NCI-H82 (cell line): ENCODE data around the gene URB1.
"Not testable (repeated sequence)": the region's sequence is repeated elsewhere in the genome, so short reads cannot be mapped to it uniquely, and the experiment has no call there.

Experiments used
- DNase-seq: peaks from one replicate; lab custom pipeline; 2025; lab: John Stamatoyannopoulos, UW

URB1 gene

GRCh38 chr21:32411350-32412161 lies 18.7 kb upstream of the URB1 start:
- no peak for DNase-seq

- no peak for DNase-seq
Observed at GRCh38 chr21:32410916-32411315, 18.1 kb upstream of the URB1 start.

- DNase-seq = no peak
Observed at GRCh38 chr21:32410291-32410690, 17.5 kb upstream of the URB1 start.

GRCh38 chr21:32406405-32406804 lies 13.6 kb upstream of the URB1 start:
- DNase-seq = no peak

- DNase-seq = peak; percentile 89
Observed at GRCh38 chr21:32403201-32403777, 10.5 kb upstream of the URB1 start.

GRCh38 chr21:32393677-32394001 lies 827 bp upstream of the URB1 start:
- no peak for DNase-seq

GRCh38 chr21:32392299-32392879 lies 423 bp downstream of the URB1 start:
- peak; percentile 39 for DNase-seq

- DNase-seq = no peak
Observed at GRCh38 chr21:32391755-32392154, 1.1 kb downstream of the URB1 start.

GRCh38 chr21:32390537-32391224 lies 2.1 kb downstream of the URB1 start:
- not testable (repeated sequence) for DNase-seq

GRCh38 chr21:32389337-32390015 lies 3.3 kb downstream of the URB1 start:
- no peak for DNase-seq

GRCh38 chr21:32388306-32388705 lies 4.5 kb downstream of the URB1 start:
- no peak for DNase-seq

- no peak for DNase-seq
Observed at GRCh38 chr21:32387151-32387550, 5.7 kb downstream of the URB1 start.

- DNase-seq = no peak
Observed at GRCh38 chr21:32386195-32386870, 6.5 kb downstream of the URB1 start.

- DNase-seq = no peak
Observed at GRCh38 chr21:32383812-32384211, 9.0 kb downstream of the URB1 start.

GRCh38 chr21:32382108-32382644 lies 10.6 kb downstream of the URB1 start:
- DNase-seq = no peak

GRCh38 chr21:32381571-32381970 lies 11.2 kb downstream of the URB1 start:
- no peak for DNase-seq

- no peak for DNase-seq
Observed at GRCh38 chr21:32380940-32381339, 11.9 kb downstream of the URB1 start.

GRCh38 chr21:32378956-32379355 lies 13.9 kb downstream of the URB1 start:
- no peak for DNase-seq

GRCh38 chr21:32377991-32378390 lies 14.8 kb downstream of the URB1 start:
- no peak for DNase-seq

- no peak for DNase-seq
Observed at GRCh38 chr21:32377506-32377905, 15.3 kb downstream of the URB1 start.

- no peak for DNase-seq
Observed at GRCh38 chr21:32372755-32373154, 20.1 kb downstream of the URB1 start.
